Lower lobe of right lung (tissue), 2 donors: ENCODE measurements around the gene SHANK1. TPM values are rescaled to one million over a fixed set of nuclear protein-coding genes. Genes with fewer than 3 reads are reported as not detected.

Experiments used
- ATAC-seq, 2 donors: fragments of 200-7000 bp; cut with Tn5 transposase; one replicate each; pipeline ENCODE4 v1.9.1; 2020 to 2022; ENCODE audit warnings: mild to moderate bottlenecking in 2 of 2, moderate library complexity in 2 of 2
- DNase-seq: peaks from one replicate; pipeline ENCODE4 v3.0.0-alpha.2; 2020
- H3K27ac ChIP-seq: fragments of 200-600 bp; one replicate; pipeline ENCODE4 v1.8.0; 2022
- H3K27me3 ChIP-seq: fragments of 200-600 bp; one replicate; pipeline ENCODE4 v1.8.0; 2022; ENCODE audit warnings: low read depth
- H3K36me3 ChIP-seq: fragments of 200-600 bp; one replicate; pipeline ENCODE4 v1.8.0; 2022; ENCODE audit warnings: mild to moderate bottlenecking
- H3K4me1 ChIP-seq: fragments of 200-600 bp; one replicate; pipeline ENCODE4 v1.8.0; 2022
- H3K4me3 ChIP-seq: fragments of 200-600 bp; one replicate; pipeline ENCODE4 v1.8.0; 2022; ENCODE audit warnings: mild to moderate bottlenecking
- H3K9me3 ChIP-seq: fragments of 200-600 bp; one replicate; pipeline ENCODE4 v1.8.0; 2022
- CTCF ChIP-seq: fragments of 200-600 bp; IDR thresholded peaks from one replicate; pipeline ENCODE4 v1.8.0; 2022; ENCODE audit warnings: antibody characterized with exemption, mild to moderate bottlenecking
- intact Hi-C: fragments of 100-400 bp; cut with DNase I; formaldehyde crosslinking; loops from one replicate; pipeline ENCODE4 v1.11.0; 2022
- total RNA-seq: library from RNA; stranded (reverse); fragmentation: NEBNext Ultra II Directional; extraction: Animal tissue kit (Norgen Biotek cat#: 25700); gene quantifications from one replicate; pipeline ENCODE4 v1.2.1, GENCODE V29; 2021
- donor health status: DM: no; HTN: yes; CAD: no; lungs with severe emphysema.

The SHANK1 gene
- total RNA-seq, 1 donor from 2014 or later, result 0.71 TPM

- ATAC-seq (no peak), DNase-seq (no peak)
- Histone ChIP-seq H3K27ac (no peak overlapping the region), H3K4me3 (no peak overlapping the region), H3K4me1 (no peaks in the 10 kb centered on the region), H3K36me3 (no peaks in the 10 kb centered on the region), H3K9me3 (no peaks in the 10 kb centered on the region), H3K27me3 (peaks cover 32% of the 10 kb centered on the region)
- intact Hi-C loops, result no loop called here
- TF ChIP-seq CTCF, result no peak
These were observed 42.0 kb downstream of the SHANK1 start for GRCh38 chr19:50677636-50678035.

GRCh38 chr19:50676625-50677197 is 42.9 kb downstream of the SHANK1 start:
- peaks cover 32% of the 10 kb centered on the region for H3K27me3 ChIP-seq
- H3K4me3 ChIP-seq, result no peak overlapping the region
- no peak for TF ChIP-seq CTCF
- ATAC-seq, result no peak
- no peak for DNase-seq
- H3K36me3 ChIP-seq, result no peaks in the 10 kb centered on the region
- H3K9me3 ChIP-seq, result no peaks in the 10 kb centered on the region
- intact Hi-C loops, result no loop called here
- no peak overlapping the region for H3K27ac ChIP-seq
- no peaks in the 10 kb centered on the region for H3K4me1 ChIP-seq

GRCh38 chr19:50673118-50673517 is 46.5 kb downstream of the SHANK1 start:
- H3K4me3 ChIP-seq, result no peak overlapping the region
- DNase-seq (no peak), ATAC-seq (no peak)
- H3K27me3 ChIP-seq, result peaks cover 54% of the 10 kb centered on the region
- no peaks in the 10 kb centered on the region for H3K4me1 ChIP-seq
- no peak for TF ChIP-seq CTCF
- intact Hi-C loops, result no loop called here
- H3K27ac ChIP-seq, result no peak overlapping the region
- H3K36me3 ChIP-seq, result no peaks in the 10 kb centered on the region
- no peaks in the 10 kb centered on the region for H3K9me3 ChIP-seq

GRCh38 chr19:50670102-50670380 is 49.6 kb downstream of the SHANK1 start:
- Histone ChIP-seq H3K4me3 (no peak overlapping the region), H3K9me3 (no peaks in the 10 kb centered on the region), H3K4me1 (no peaks in the 10 kb centered on the region), H3K36me3 (no peaks in the 10 kb centered on the region), H3K27ac (no peak overlapping the region), H3K27me3 (peaks cover 78% of the 10 kb centered on the region)
- no peak for ATAC-seq
- intact Hi-C loops, result no loop called here
- TF ChIP-seq CTCF, result no peak
- DNase-seq, result no peak

- no peak overlapping the region for H3K27ac ChIP-seq
- no peak for DNase-seq
- no peaks in the 10 kb centered on the region for H3K4me1 ChIP-seq
- peak; percentile 76 for TF ChIP-seq CTCF
- no peaks in the 10 kb centered on the region for H3K36me3 ChIP-seq
- no peaks in the 10 kb centered on the region for H3K9me3 ChIP-seq
- peak in 1 of 2 donors; percentile 16 for ATAC-seq
- H3K4me3 ChIP-seq, result no peak overlapping the region
- intact Hi-C loops, result no loop called here
- H3K27me3 ChIP-seq, result peaks cover 78% of the 10 kb centered on the region
These were observed 50.1 kb downstream of the SHANK1 start for GRCh38 chr19:50669302-50670101.
